ENCODE results near the gene SAV1. TPM values are rescaled to one million over a fixed set of nuclear protein-coding genes. Genes with fewer than 3 reads are reported as not detected.
"Not testable (repeated sequence)": the region's sequence is repeated elsewhere in the genome, so short reads cannot be mapped to it uniquely, and the experiment has no call there.

Gene SAV1
- total and polyA plus RNA-seq, 2 of the 8 experiments (the other 6 are each of a cell fraction or from before 2014, with no cell fraction given) = 15.9 to 78.3 TPM

GRCh38 chr14:50624947-50625346 lies 43.2 kb downstream of the SAV1 start:
- H3K9ac ChIP-seq (replicated peaks in 1 of 4; ENCODE audit: extremely low read depth in 1 of 4, low read depth in 3 of 4, low read length in 3 of 4); H2BK120ac ChIP-seq (replicated peaks; ENCODE audit: low read depth, low read length); H3K79me1 ChIP-seq (ENCODE audit: low read depth, low read length); H3K36me3 ChIP-seq (ENCODE audit: control insufficient read depth in 2 of 4, insufficient read depth in 4 of 4, low read length in 3 of 4); H3K56ac ChIP-seq (replicated peaks; ENCODE audit: insufficient read length, low read depth, low read length); H3K14ac ChIP-seq (ENCODE audit: insufficient read length); H4K20me1 ChIP-seq (replicated peaks in 1 of 2; ENCODE audit: control insufficient read depth in 1 of 2, insufficient read depth in 2 of 2, low read length in 2 of 2); H4K8ac ChIP-seq (ENCODE audit: extremely low read depth, insufficient read depth, low read length); H4K91ac ChIP-seq (replicated peaks; ENCODE audit: insufficient read length, low read length); FAIRE-seq; H2BK15ac ChIP-seq (ENCODE audit: low read length); H4K5ac ChIP-seq (ENCODE audit: insufficient read length, low read depth, low read length); H3K27ac ChIP-seq (ENCODE audit: low read depth, low read length); H2BK20ac ChIP-seq (ENCODE audit: low read length); H2BK12ac ChIP-seq (ENCODE audit: low read depth, low read length); H3K9me3 ChIP-seq (ENCODE audit: insufficient read depth in 2 of 2, low read depth in 1 of 2, low read length in 1 of 2); H3K4me1 ChIP-seq (replicated peaks in 1 of 4; ENCODE audit: control insufficient read depth in 3 of 4, insufficient read depth in 4 of 4, low read length in 3 of 4); H3K4me2 ChIP-seq (ENCODE audit: insufficient read depth in 1 of 2, low read depth in 2 of 2, low read length in 2 of 2); H2BK5ac ChIP-seq (ENCODE audit: low read depth, low read length); H2AFZ ChIP-seq (ENCODE audit: low read length); H3K18ac ChIP-seq (ENCODE audit: extremely low read depth, low read length); H3K23me2 ChIP-seq (ENCODE audit: low read depth, low read length); H2AK5ac ChIP-seq (ENCODE audit: low read depth, low read length); DNase-seq (ENCODE audit: low read depth in 1 of 2, low spot score in 2 of 2); H3K27me3 ChIP-seq (replicated peaks in 1 of 4; ENCODE audit: control insufficient read depth in 3 of 4, extremely low read depth in 1 of 4, insufficient read depth in 3 of 4, low read length in 3 of 4); H3K4ac ChIP-seq (replicated peaks; ENCODE audit: insufficient read length, low read depth, low read length); H3K4me3 ChIP-seq (ENCODE audit: extremely low read depth in 1 of 4, insufficient read depth in 2 of 4, low read depth in 3 of 4, low read length in 4 of 4); H3K23ac ChIP-seq (ENCODE audit: insufficient read length); H3K79me2 ChIP-seq (ENCODE audit: control insufficient read depth in 1 of 2, insufficient read depth in 2 of 2, low read length in 2 of 2): not testable (repeated sequence)
- POLR2A ChIA-PET (ENCODE audit: partially characterized antibody) = interaction anchor here (0.6 to 1.2 kb wide), 2 partner anchors 9 to 147 kb away, joined by 3 to 4 read pairs; no protein-coding TSS in a partner anchor
- WGBS, 2 experiments (ENCODE audit: extremely low coverage in 1 of 2, insufficient coverage in 1 of 2, insufficient read length in 1 of 2, insufficient replicate concordance in 2 of 2, low coverage in 1 of 2, low lambda C conversion rate in 2 of 2, missing lambda C conversion rate in 1 of 2) = 83% methylated on average over 4 of the region's 4 CpGs; no CpG with 5 or more reads in 1 of the 2 experiments
- CTCF ChIA-PET (ENCODE audit: partially characterized antibody) = interaction anchor here (0.8 to 1.9 kb wide), 3 partner anchors 10 to 234 kb away, joined by 3 to 4 read pairs (median 3); no protein-coding TSS in a partner anchor

Data from H1 (cell line).